PFSK-1 (cell line): ENCODE measurements around the gene EIF4A3.

Experiments
- FOXP2 ChIP-seq: optimal IDR thresholded peaks from 2 replicates; pipeline ENCODE3; 2011; ENCODE audit warnings: borderline replicate concordance, control low read depth, inconsistent platforms; ENCODE audit not compliant: insufficient read depth; ENCODE audit errors: extremely low read length, extremely low read depth
- POLR2AphosphoS5 ChIP-seq: IDR thresholded peaks from 2 replicates; pipeline ENCODE4 v1.6.1; 2012; ENCODE audit warnings: low read depth, mild to moderate bottlenecking, control low read depth, low read length, moderate library complexity
- SIN3A ChIP-seq: IDR thresholded peaks from 2 replicates; pipeline ENCODE4 v1.6.1; 2012; ENCODE audit warnings: mild to moderate bottlenecking, low read length, moderate library complexity, borderline replicate concordance; ENCODE audit not compliant: insufficient read depth
- TAF1 ChIP-seq: IDR thresholded peaks from 2 replicates; pipeline ENCODE4 v1.6.1; 2012; ENCODE audit warnings: low read length, control low read depth, borderline replicate concordance; ENCODE audit not compliant: insufficient read depth
- TF ChIP-seq, protein P1 (sequence below), 2 experiments: IDR thresholded peaks; 2 replicates each; pipeline versions ENCODE4 v1.6.1 to v1.8.0; 2011 to 2012; ENCODE audit warnings: low read depth in 2 of 2, low read length in 2 of 2, control low read depth in 1 of 2, inconsistent platforms in 1 of 2, mild to moderate bottlenecking in 1 of 2, moderate library complexity in 1 of 2; ENCODE audit not compliant: insufficient read depth in 1 of 2

DNA sequence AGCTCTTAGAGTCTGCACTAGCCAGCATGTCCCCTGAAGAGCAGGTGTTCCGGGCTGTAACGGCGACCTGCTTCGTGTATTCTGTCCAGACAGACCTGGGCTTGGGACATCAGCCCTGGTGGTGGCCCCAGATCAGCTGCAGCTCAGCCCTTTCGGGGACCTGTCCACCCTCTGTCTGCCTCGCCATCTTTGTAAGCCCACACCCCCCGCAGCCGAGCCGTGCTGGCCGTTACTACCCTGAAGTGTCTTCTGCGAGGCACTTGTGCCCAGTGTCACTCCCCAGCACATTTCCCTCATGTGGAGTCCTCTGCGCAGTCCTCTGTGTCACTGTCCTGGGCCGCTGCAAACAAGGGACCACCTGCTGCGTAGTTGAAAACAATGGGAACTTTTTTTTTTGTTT, 33.3 kb upstream of the EIF4A3 start:
- TF ChIP-seq POLR2AphosphoS5 (no peak), TAF1 (no peak), FOXP2 (no peak), SIN3A (no peak)
- TF ChIP-seq, protein P1, sequence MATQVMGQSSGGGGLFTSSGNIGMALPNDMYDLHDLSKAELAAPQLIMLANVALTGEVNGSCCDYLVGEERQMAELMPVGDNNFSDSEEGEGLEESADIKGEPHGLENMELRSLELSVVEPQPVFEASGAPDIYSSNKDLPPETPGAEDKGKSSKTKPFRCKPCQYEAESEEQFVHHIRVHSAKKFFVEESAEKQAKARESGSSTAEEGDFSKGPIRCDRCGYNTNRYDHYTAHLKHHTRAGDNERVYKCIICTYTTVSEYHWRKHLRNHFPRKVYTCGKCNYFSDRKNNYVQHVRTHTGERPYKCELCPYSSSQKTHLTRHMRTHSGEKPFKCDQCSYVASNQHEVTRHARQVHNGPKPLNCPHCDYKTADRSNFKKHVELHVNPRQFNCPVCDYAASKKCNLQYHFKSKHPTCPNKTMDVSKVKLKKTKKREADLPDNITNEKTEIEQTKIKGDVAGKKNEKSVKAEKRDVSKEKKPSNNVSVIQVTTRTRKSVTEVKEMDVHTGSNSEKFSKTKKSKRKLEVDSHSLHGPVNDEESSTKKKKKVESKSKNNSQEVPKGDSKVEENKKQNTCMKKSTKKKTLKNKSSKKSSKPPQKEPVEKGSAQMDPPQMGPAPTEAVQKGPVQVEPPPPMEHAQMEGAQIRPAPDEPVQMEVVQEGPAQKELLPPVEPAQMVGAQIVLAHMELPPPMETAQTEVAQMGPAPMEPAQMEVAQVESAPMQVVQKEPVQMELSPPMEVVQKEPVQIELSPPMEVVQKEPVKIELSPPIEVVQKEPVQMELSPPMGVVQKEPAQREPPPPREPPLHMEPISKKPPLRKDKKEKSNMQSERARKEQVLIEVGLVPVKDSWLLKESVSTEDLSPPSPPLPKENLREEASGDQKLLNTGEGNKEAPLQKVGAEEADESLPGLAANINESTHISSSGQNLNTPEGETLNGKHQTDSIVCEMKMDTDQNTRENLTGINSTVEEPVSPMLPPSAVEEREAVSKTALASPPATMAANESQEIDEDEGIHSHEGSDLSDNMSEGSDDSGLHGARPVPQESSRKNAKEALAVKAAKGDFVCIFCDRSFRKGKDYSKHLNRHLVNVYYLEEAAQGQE (IDR thresholded peaks at IDR 0.05; ENCODE audit: insufficient read depth in 1 of 2, low read depth in 2 of 2, low read length in 2 of 2): no peak
